Measurements from ENCODE around the gene OR14I1.

The OR14I1 gene

GRCh38 chr1:248702714-248703113, at the start of gene OR14I1:
Gene OR14I1, minus strand, starts transcription at chr1:248702766.
- DNase-seq = no peak

GRCh38 chr1:248751635-248752034, 49.1 kb upstream of the OR14I1 start:
- no peak for DNase-seq

DNA sequence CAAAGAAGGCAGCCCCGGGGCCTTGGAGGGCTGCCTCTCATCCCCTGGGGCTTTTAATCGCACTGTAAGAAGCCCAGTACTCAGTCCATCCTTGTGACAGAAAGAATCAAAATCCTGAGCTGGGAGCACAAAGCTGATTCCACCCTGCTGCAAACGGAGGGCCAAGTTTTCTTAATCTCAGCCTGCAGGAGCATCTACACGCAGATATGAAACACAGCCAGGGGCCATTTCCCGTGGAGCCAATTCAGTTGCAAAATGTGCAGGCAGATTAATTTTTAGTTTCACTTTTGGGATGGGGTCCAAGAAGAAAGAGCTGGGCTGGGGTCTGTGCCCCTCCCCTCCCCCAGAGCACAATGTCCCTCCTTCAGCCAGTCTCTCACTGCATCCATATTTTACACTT, 48.6 kb upstream of the OR14I1 start:
- no peak for DNase-seq

DNA sequence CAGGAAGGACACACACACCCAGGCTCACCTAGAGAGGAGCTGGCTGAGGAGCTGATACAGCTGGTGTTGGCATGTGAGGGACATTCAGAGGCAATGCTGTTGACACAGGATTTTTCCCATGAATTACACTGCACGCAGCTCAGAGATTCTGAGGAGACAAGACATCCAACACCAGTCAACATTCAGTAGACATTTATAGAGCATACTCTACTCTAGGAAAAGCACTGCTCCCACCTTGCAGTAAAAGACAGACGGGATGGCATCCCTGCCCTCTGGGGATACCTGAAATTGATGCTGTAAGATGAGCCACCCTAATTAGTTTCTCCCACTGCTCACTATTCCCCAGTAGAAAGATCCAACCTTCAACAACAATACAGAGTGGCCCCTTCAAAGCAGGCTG, 47.9 kb upstream of the OR14I1 start:
- no peak for DNase-seq

- DNase-seq = no peak
Observed at GRCh38 chr1:248748211-248748610, 45.6 kb upstream of the OR14I1 start.

- DNase-seq = no peak
Observed at GRCh38 chr1:248740876-248741275, 38.3 kb upstream of the OR14I1 start.

DNA sequence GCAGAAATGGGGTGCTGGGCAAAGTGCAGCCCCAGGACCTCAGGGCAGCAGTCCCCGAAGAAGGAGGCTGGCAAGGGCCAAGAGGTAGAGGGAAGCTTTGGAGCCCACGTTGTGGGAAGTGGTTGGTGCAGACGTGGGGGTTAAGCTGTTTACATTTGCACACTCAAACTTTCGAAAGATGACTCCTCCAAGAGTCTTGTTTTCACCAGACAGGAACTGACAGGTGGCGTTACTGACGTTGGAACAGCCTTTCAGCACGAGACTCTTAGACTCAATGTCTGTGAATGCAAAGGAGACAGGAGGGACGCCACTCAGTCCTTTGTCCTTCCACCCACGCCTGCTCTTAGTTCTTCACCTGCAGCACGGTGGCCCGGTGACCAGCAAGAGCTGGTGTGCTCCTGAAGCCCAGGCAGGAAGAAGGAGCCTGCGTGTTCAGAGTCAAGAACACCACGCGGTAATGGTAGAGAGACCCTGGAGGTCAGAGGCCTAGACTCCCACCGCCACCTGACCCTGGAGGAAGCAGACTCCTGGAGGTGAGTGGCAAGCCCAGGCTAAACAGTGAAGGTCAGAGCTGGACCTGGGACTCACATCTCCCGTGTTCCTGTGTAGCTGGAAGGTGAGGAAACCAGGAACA, 37.1 kb upstream of the OR14I1 start:
- no peak for DNase-seq

GRCh38 chr1:248737457-248737856, 34.9 kb upstream of the OR14I1 start:
- DNase-seq = no peak

- no peak for DNase-seq
Observed at GRCh38 chr1:248736977-248737376, 34.4 kb upstream of the OR14I1 start.

GRCh38 chr1:248733566-248733965, 31.0 kb upstream of the OR14I1 start:
- no peak for DNase-seq

DNA sequence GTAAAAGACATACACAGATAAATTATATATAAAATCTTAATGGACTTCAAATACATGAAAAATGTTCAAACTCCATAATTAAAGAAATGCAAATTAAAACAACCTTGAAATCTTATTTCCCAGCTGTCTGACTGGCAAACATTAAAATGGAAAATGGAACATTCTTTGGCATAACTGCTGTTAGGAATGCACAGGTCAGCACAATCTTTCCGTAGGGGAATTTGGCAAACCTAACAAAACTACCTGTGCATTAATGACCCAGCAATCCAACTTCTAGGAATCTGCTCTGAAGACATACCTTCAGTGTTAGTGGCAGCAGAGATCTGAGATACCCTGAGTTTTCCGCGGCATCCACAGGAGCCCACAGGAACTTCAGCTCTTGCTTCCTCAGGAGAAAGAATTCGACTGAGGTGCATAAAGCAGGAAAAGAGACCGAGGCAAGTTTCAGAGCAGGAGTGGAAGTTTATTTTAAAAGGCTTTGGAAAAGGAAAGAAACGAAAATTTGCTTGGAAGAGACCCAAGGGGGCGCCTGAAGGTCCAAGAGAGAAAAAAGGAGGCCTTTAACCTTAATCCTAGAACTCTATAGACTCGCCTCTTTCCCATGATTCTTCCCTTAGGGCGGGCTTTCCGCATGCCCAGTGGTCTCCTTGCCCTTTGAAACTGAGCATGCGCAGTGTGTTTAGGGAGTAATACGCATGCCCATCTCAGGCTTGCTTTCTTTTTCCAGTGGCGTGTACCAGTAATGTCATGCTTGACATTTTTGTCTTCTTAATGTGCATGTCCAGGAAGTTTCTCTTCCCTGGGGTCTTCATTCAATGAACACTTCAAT, 28.2 kb upstream of the OR14I1 start:
- DNase-seq = peak in 1 of 2 experiments; percentile 5

- no peak for DNase-seq
Observed at GRCh38 chr1:248714248-248714647, 11.7 kb upstream of the OR14I1 start.

DNA sequence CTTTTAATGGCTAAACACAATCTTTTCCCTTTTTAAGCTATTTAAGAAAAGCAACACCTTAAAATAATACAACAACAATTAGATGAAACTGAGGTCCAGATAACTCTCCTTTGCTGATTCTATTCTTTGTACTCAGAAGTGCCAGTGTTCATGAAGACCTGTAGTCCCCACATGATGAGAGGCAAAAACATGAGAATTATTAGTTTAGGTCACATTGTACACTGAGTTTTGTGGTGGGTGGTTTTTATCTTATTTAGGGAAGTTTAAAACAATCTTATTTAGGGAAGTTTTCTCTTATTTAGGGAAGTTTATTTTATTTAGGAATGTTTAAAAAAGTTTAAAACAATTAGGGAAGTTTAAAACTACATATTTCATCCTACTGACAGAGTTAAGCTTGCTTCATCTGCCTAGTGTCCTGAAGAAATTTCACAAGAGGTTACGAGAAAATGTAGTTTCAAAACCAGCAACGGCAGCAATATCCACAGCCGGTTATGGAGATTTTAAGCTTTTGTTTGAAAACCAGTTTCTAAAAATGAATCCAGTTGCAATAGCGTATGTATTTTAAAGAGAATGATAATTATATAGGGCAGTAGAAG, 7.8 kb upstream of the OR14I1 start:
- DNase-seq = no peak

- DNase-seq = no peak
Observed at GRCh38 chr1:248704606-248705005, 2.0 kb upstream of the OR14I1 start.

DNA sequence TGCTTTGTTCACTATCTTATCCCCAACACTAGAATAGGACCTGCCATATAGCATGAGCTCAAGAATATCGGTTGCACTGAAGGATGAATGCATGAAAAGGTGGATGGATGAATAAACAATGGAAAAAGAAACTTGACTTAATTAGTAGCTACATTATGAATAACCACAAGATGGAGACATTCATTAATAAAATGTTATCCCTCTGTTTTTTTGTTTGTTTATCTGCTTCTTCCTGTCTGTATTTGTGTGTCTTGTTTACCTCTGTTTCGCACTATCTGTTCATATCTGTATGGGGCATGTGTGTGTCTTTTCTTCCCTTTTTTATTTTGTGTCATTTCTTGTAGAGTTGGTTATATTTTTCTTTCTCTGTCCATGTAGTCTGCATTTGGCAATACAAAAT, 1.1 kb upstream of the OR14I1 start:
- DNase-seq = no peak

DNA sequence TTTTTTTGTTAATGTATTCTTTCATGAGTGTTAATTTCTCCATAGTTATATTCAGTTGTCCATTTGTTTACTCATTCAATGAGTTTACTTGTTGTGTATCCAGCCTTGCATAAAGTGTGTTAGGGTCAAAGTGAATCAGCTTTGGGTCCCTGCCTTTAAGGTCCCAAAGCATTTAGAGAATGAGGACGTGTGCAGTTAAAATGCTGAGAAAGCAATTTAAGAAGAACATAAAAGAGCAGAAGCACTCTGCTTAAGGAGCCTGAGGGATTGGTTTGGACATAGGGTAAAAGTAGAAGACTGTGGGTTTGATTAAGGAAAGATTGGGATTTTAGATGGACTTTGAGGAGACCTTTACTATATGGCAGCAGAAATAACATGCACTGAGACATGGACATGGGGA, 3.5 kb downstream of the OR14I1 start:
- DNase-seq = no peak

DNA sequence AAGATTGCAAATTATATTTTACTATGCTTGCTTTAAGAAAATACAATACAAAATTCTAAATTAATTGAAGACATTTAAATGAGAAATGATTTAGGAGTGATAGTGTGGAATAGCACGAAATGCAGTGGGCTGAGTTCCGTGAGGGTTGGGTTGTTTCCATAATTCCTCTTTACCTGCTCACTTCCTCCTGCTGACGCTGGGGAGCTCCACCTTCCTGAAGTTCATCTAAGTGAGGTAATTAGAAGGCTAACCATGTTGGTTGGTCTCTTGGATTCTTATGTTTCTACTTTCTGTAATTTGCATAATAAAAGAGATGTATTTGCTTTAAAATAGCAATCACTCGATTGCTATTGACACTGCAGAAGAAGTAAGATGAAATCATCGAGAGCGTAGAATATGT, 4.7 kb downstream of the OR14I1 start:
- no peak for DNase-seq

DNA sequence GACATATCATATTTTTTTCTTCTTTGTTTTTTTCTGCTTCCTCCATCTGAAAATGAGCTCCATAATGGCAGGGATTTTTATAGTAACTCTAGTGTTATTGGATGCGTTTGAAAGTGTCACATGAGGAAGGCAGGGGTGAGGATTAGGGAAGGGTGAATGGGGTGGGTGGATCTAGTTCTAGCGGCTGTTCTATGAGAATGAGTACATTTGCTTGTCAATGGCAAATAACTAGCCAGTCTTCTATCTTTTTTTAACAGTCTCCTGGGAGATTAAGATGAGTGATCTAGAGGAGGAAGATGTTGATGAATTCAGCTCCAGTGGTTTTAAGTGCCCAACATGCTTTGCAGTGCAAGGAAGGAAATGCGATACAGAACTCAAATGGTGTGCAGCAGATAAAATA, 5.8 kb downstream of the OR14I1 start:
- no peak for DNase-seq

DNA sequence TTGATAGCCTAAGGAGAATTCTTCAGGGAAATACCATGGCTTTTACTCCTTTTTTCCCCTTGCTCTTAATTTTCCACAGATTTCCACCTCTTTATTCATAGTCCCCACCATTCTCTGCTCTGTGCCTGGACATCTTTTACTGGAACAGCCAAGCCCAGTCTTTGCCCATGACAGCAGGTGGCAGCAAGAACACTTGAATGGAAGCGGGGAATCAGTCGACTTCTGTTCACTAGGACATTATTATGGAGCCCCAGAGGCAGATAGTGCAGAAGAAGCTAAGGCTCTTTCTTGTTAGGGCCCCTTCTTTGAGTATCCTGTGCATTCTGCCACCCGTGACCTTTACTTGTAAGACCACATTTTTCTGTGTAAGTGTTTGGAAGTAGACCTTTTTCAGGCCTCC, 6.3 kb downstream of the OR14I1 start:
- peak in 1 of 2 experiments; percentile 19 for DNase-seq

DNA sequence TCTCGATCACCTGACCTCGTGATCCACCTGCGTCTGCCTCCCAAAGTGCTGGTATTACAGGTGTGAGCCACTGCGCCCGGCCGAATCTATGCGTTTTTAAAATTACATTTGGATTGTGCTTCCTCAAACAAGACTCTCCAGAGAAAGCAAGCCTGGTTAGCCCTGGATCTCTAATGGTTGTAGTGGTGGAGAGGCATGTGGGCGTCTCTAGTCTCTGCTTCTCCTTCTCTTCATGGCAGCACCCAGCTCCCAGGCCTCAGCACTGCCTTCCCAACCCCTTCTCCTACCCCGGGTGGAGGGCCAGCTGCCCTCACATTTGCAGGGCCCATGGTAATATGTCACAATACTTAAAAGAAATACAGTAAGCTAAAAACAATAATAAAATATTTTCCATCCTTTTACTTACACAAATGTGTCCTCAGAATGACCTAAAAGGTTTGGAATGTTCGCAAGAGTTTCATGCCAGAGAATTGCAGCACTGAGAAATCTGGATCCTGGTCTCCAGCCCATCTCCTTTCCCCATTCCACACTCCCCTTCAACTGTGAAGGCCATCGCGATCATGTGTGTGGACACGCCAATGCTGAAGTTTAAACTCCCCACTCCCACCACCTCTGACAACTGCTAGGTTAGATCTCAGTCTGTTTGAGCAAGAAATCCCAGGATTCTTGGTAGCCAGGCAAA, 7.0 kb downstream of the OR14I1 start:
- no peak for DNase-seq

DNA sequence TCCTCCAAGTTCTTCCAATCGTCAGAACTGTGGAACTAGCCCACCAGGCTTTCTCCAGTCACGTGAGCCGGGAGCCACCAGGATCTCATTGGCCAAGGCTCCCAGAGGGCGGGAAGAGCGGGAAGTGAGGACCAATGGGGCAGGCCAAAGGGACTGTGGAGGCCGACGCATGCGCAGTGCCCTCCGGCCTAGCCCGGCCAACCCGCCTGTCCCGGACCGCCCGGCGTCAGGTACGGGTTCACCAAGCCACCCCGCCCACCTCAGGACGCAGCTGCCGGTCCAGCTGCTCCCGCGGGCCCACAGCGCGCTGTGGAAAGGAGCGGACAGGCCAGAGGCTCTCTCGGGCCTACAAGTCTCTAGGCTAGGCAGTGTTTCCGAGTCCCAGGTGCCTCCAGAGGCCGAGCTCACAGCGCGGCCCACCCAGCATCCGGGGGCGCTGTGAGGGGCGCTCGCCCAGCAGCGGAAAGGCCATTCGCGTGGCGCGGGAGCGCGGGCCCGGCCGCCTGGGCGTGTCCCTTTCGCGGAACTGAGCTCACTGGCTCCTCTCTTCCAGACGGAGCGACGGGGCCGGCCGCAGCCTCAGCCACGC, 10.9 kb downstream of the OR14I1 start:
- no peak for DNase-seq

DNA sequence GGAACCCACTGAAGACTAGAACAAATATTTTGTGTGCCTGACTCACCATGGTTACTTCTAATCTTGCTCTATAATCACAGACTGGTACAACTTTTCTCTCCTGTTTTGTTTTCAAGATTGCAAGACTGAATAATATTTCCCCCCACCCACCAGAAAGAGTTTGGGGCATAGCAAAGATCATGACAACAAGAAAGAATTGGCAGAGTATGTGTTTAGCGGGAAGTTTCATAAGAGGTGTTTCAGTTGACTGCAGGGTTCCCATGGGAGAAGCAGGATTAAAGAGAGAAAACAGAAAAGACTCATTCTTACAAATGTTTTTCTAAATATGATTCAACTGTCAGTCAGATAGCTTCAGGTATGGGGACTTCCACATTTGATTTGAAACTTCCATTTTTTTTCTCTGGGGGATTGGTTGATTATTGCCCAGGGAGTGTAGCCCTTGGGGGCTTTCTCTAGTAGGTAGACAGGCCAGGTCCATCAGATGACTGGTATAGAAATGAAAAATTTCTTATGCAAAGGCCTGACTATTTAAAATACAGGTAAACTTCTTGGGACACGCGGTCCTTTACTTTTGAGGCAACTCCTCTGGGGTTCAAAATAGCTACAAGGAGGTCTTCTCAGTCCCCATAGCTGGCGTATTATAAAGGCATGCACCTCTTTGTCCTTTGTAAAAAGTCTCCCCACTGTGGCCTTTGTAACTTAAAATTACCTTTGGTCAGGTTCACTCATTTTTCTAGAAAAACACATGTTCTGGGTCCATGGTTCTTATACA, 13.9 kb downstream of the OR14I1 start:
- DNase-seq = no peak
